GM12801 (cell line): ENCODE data around the gene SLIT1.

ENCODE experiments used
- CTCF ChIP-seq: IDR thresholded peaks from one replicate; pipeline ENCODE4 v1.5.1; 2011; ENCODE audit warnings: control low read depth; ENCODE audit not compliant: insufficient read length; ENCODE audit errors: extremely low read depth

SLIT1 gene

GRCh38 chr10:97042081-97042480 is 143.7 kb downstream of the SLIT1 start:
- TF ChIP-seq CTCF = no peak

DNA sequence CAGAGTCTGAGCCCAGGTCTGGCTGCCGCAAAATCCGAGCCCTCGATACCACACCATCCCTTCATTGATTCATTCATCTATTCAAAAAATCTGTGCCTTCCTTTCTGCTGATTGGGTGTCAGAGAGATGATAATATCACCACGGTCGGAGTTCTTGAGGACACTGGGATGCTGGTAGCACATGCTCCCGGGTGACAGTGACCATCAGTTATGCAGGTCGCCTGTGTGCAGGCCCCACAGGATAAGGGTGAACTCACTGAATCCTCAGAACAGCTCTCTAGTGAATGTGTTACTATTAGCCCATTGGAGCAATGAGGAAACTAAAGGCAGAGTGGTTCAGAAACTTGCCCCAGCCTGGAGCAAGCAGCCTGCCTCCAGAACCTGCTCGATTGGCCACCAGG is 145.1 kb downstream of the SLIT1 start:
- TF ChIP-seq CTCF = no peak

- TF ChIP-seq CTCF = no peak
Measured at GRCh38 chr10:97040248-97040584, 145.5 kb downstream of the SLIT1 start.

GRCh38 chr10:97039538-97040247 is 146.1 kb downstream of the SLIT1 start:
- no peak for TF ChIP-seq CTCF

DNA sequence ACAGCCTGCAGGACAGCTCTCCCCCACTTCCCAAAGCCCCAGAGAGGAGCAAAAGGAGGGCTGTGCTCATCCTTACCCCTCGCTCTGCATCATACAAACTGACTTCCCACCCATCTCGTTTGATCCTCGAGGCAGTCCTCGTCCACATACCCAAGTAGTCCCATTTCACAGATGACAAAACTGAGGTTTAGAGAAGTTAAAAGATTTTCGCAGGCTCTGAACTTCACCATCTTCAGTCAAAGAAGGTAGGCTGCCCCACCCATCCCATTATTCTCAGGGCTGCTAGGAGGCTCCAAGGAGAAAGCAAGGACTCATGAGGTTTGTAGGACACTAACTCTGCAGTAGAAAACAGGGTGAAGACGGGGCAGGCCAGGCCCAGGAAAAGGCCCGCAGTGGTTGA is 147.1 kb downstream of the SLIT1 start:
- TF ChIP-seq CTCF = no peak

DNA sequence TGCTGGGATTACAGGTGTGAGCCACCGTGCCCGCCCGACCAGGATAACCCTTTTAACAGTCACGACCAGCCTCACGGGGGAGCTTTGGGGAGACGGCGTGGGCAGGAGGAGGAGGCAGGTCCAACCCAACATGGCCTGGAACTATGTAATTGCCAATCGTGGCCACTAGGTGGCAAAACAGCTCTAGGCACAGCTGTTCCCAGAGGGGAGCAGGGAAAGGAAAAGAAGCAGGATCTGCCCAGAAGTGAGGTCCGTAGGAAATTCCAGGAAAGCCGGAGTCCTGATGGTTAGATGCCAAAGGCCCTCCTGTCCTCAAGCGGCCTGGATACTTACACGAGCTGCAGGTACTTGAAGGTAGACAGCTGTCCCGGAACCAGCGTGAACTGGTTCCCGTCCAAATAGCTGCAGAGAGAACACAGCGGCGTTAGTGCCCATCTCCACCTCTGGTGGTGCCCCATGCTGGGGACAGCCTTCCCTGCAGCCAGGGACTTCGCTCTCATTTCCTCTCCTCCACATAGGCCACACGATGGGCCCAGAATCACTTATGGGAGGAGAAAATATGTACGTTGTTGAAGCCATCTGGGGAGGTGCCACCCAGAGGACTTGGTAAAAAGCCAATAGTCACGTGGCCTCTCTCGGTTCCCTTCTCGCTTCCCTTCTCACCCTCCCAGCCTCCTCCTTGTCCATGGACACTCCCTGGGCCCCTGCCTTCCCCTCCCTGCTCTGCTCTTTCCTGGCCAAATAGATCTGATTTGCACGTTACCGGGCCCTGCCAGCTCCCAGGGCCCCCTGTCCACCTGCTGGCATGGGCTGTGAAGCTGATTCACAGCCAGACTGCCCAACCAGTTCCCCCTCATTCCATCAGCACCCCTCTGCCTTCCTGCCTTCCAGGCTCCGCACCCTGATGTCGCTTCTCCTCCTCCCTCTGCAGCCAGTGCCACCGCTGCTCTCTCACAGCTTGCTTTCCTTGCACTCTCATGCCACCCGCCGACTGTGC is 148.1 kb downstream of the SLIT1 start:
- TF ChIP-seq CTCF = no peak

DNA sequence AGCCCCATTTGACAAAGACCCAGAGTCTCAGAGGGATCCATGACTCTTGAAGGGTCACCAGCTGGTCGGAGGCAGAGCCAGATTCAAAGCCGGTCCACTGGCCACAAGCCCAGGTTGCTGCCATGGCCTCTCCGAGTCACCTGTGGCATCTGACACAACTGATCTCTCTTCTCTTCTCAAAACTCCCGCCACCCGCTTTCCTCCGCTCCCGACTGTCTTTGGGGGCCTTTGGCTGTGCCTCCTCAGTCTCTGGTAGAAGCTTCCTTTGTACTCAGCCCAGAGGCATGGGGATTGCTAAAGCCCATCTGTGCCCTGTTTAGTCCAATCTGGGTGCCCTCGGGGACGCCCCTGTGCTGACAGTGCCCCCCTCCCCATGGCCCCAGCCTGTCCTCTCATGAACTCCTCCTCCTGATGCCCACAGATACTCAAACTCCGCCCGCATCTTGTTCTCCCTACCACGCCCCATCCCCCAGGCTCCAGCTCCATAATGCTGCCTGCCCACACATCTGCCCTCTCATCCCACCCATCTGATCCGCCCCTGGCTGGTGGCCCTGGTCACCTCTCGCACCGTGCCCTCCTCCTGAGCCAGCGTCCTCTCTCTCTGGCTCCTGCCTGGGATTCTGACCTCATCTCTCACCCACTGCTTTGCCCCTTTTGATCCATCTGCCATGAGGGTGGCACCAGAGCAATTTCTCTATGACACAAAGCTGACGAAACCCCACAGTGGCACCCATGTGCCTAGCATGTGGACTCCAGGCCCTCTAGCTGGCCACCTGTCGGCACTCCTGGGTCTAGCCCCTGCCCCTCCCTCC is 150.6 kb downstream of the SLIT1 start:
- TF ChIP-seq CTCF = no peak
